SU-DHL-6 (cell line): ENCODE results near the gene TGDS.
"Not testable (repeated sequence)": the region's sequence is repeated elsewhere in the genome, so short reads cannot be mapped to it uniquely, and the experiment has no call there.

Experiments
- H2AFZ ChIP-seq: fragments of 200-600 bp; sonication (generic); 2 replicates; pipeline ENCODE4 v1.6.1; 2014; ENCODE audit warnings: low read depth, mild to moderate bottlenecking, moderate library complexity, mixed read lengths, antibody characterized with exemption, low read length; ENCODE audit not compliant: severe bottlenecking
- H3F3A ChIP-seq: fragments of 200-600 bp; shearing (Covaris generic); 2 replicates; pipeline ENCODE4 v1.6.0; 2016; ENCODE audit warnings: antibody characterized with exemption, mild to moderate bottlenecking; ENCODE audit not compliant: insufficient read depth
- H3K27ac ChIP-seq: fragments of 200-600 bp; sonication (generic); 2 replicates; pipeline ENCODE4 v1.5.1; 2016; ENCODE audit warnings: low read depth, mild to moderate bottlenecking, low read length, moderate library complexity, mixed read lengths
- H3K27me3 ChIP-seq: fragments of 200-600 bp; sonication (generic), shearing (Covaris generic); 2 replicates; pipeline ENCODE4 v1.6.0; 2014; ENCODE audit warnings: mild to moderate bottlenecking, low read length
- H3K36me3 ChIP-seq: fragments of 200-600 bp; sonication (generic); 2 replicates; pipeline ENCODE4 v1.6.1; 2014; ENCODE audit warnings: mild to moderate bottlenecking, low read length, mixed read lengths
- H3K4me2 ChIP-seq: fragments of 300-600, 200-600 bp; shearing (Covaris generic), sonication (generic); 2 replicates; pipeline ENCODE4 v1.6.0; 2014; ENCODE audit warnings: low read length, low read depth, mild to moderate bottlenecking; ENCODE audit not compliant: poor library complexity, severe bottlenecking
- H3K4me3 ChIP-seq: fragments of 200-600 bp; sonication (generic); 2 replicates; pipeline ENCODE4 v1.5.1; 2014; ENCODE audit warnings: antibody characterized with exemption, low read length, mild to moderate bottlenecking, mixed read lengths; ENCODE audit not compliant: insufficient read depth, poor library complexity, severe bottlenecking
- H3K79me2 ChIP-seq: fragments of 200-600 bp; sonication (generic); 2 replicates; pipeline ENCODE4 v1.6.1; 2014; ENCODE audit warnings: mild to moderate bottlenecking, low read length, moderate library complexity; ENCODE audit not compliant: insufficient read depth
- H3K9ac ChIP-seq: fragments of 200-600 bp; sonication (generic); 2 replicates; pipeline ENCODE4 v1.7.0; 2014; ENCODE audit warnings: mild to moderate bottlenecking, low read length
- H3K9me2 ChIP-seq: fragments of 200-600 bp; sonication (generic); replicated peaks from 2 replicates; pipeline ENCODE4 v1.6.1; 2014; ENCODE audit warnings: low read length; ENCODE audit not compliant: insufficient read depth
- H3K9me3 ChIP-seq: fragments of 200-600 bp; sonication (generic); 2 replicates; pipeline ENCODE4 v1.6.1; 2014; ENCODE audit warnings: low read length, mixed read lengths; ENCODE audit not compliant: insufficient read depth
- H4K20me1 ChIP-seq: fragments of 200-600 bp; sonication (generic); 2 replicates; pipeline ENCODE4 v1.6.1; 2014; ENCODE audit warnings: low read depth, mild to moderate bottlenecking, antibody characterized with exemption, low read length, moderate library complexity, mixed read lengths
- EZH2phosphoT487 ChIP-seq: fragments of 200-600 bp; sonication (generic), shearing (Covaris generic); conservative IDR thresholded peaks from 2 replicates; pipeline ENCODE4 v1.6.1; 2018; ENCODE audit warnings: mild to moderate bottlenecking, antibody characterized with exemption, low read length, moderate library complexity, mixed read lengths
- TF ChIP-seq, protein P1 (sequence below): fragments of 200-600 bp; sonication (generic); IDR thresholded peaks from one replicate; pipeline ENCODE4 v1.5.1; 2017; ENCODE audit warnings: antibody characterized with exemption, mild to moderate bottlenecking, low read length, moderate library complexity; ENCODE audit not compliant: insufficient read depth, poor library complexity, severe bottlenecking

Gene TGDS

GRCh38 chr13:94636942-94637578 is 41.1 kb upstream of the TGDS start:
- peaks cover 8% of the 10 kb centered on the region; the same call in 1 of the 2 replicates for H3K36me3 ChIP-seq
- no peaks in the 10 kb centered on the region for H3K79me2 ChIP-seq
- TF ChIP-seq, protein P1, sequence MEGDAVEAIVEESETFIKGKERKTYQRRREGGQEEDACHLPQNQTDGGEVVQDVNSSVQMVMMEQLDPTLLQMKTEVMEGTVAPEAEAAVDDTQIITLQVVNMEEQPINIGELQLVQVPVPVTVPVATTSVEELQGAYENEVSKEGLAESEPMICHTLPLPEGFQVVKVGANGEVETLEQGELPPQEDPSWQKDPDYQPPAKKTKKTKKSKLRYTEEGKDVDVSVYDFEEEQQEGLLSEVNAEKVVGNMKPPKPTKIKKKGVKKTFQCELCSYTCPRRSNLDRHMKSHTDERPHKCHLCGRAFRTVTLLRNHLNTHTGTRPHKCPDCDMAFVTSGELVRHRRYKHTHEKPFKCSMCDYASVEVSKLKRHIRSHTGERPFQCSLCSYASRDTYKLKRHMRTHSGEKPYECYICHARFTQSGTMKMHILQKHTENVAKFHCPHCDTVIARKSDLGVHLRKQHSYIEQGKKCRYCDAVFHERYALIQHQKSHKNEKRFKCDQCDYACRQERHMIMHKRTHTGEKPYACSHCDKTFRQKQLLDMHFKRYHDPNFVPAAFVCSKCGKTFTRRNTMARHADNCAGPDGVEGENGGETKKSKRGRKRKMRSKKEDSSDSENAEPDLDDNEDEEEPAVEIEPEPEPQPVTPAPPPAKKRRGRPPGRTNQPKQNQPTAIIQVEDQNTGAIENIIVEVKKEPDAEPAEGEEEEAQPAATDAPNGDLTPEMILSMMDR: no peak
- no peak for TF ChIP-seq EZH2phosphoT487
- no peaks in the 10 kb centered on the region for H3F3A ChIP-seq
- no peak overlapping the region for H2AFZ ChIP-seq
- no peaks in the 10 kb centered on the region for H3K27me3 ChIP-seq
- H3K4me2 ChIP-seq: no peak overlapping the region
- no peak overlapping the region for H3K4me3 ChIP-seq
- no peaks in the 10 kb centered on the region for H3K9me2 ChIP-seq
- no peaks in the 10 kb centered on the region for H4K20me1 ChIP-seq
- H3K27ac ChIP-seq: no peak overlapping the region
- H3K9me3 ChIP-seq: no peaks in the 10 kb centered on the region
- no peak overlapping the region for H3K9ac ChIP-seq

GRCh38 chr13:94636096-94636495 is 40.1 kb upstream of the TGDS start:
- not testable (repeated sequence) for H2AFZ ChIP-seq, H3K4me2 ChIP-seq, H3K36me3 ChIP-seq, H3K9ac ChIP-seq, H3K9me2 ChIP-seq, H4K20me1 ChIP-seq, H3K27ac ChIP-seq, H3F3A ChIP-seq, H3K79me2 ChIP-seq, H3K27me3 ChIP-seq, H3K9me3 ChIP-seq, H3K4me3 ChIP-seq

DNA sequence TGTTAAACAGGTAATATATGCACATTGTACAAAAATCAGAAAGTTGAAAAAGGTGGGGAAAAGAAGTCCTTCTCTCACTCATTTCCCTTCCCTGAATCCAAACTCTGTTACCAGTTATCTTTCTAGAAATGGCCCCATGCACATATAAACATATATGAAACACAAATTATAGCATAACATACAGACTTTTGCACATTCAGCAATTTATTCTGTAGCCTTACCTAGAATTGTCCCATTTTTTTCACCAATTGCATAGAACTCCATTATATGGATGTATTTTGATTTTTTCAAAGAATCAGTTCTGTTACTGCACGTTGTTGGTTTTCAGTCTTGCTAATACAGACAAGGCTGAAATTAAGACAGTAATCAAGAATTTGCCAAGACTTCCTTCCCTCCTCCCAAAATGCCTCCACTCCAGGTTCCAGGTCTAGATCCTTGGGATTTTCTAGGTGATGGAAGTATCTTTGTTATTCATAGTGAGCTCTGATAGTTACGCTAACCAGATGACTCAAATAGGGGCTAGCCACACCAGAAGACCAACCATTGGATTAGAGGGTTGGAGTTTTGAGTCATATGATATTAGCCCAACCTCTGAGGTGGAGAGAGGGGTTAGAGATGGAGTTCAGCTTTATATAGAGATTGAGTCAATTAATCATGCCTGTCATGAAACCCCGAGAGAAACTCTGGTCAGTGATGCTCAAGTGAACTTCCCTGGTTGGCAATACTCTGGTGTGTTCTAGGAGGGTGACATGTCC is 36.5 kb upstream of the TGDS start:
- TF ChIP-seq EZH2phosphoT487: no peak
- TF ChIP-seq, protein P1: no peak
- no peak overlapping the region for H3K9ac ChIP-seq
- H2AFZ ChIP-seq: no peak overlapping the region
- no peaks in the 10 kb centered on the region for H4K20me1 ChIP-seq
- no peak overlapping the region for H3K4me2 ChIP-seq
- no peak overlapping the region for H3K27ac ChIP-seq
- no peak overlapping the region for H3K4me3 ChIP-seq
- no peaks in the 10 kb centered on the region for H3K9me3 ChIP-seq
- no peaks in the 10 kb centered on the region for H3K79me2 ChIP-seq
- no peaks in the 10 kb centered on the region for H3F3A ChIP-seq
- H3K9me2 ChIP-seq: no peaks in the 10 kb centered on the region
- H3K27me3 ChIP-seq: no peaks in the 10 kb centered on the region
- peaks cover 19% of the 10 kb centered on the region; the same call in 1 of the 2 replicates for H3K36me3 ChIP-seq

GRCh38 chr13:94630858-94631257 is 34.9 kb upstream of the TGDS start:
- H3K9ac ChIP-seq: no peak overlapping the region
- no peak overlapping the region for H3K27ac ChIP-seq
- H3K36me3 ChIP-seq: peaks cover 25% of the 10 kb centered on the region; the same call in 1 of the 2 replicates
- no peaks in the 10 kb centered on the region for H3F3A ChIP-seq
- H3K79me2 ChIP-seq: no peaks in the 10 kb centered on the region
- no peaks in the 10 kb centered on the region for H3K9me3 ChIP-seq
- H3K4me2 ChIP-seq: no peak overlapping the region
- H3K4me3 ChIP-seq: no peak overlapping the region
- no peaks in the 10 kb centered on the region for H4K20me1 ChIP-seq
- H2AFZ ChIP-seq: no peak overlapping the region
- H3K9me2 ChIP-seq: no peaks in the 10 kb centered on the region
- TF ChIP-seq, protein P1: no peak
- TF ChIP-seq EZH2phosphoT487: no peak
- H3K27me3 ChIP-seq: no peaks in the 10 kb centered on the region
